GM18951 (cell line): Measurements from ENCODE around the gene CAPZB.
"Not testable (repeated sequence)": the region's sequence is repeated elsewhere in the genome, so short reads cannot be mapped to it uniquely, and the experiment has no call there.

Source experiments
- POLR2A ChIP-seq: IDR thresholded peaks from 4 replicates; pipeline ENCODE4 v1.6.1; 2011; ENCODE audit warnings: mild to moderate bottlenecking; ENCODE audit not compliant: insufficient read length, insufficient read depth; ENCODE audit errors: extremely low read depth
- in situ Hi-C: fragments of 300-500 bp; cut with MboI; formaldehyde crosslinking; loops from one replicate; pipeline ENCODE4 v1.12.0; 2022; ENCODE audit warnings: low sequenced_read_pairs, mixed read lengths, inconsistent platforms; ENCODE audit not compliant: unreplicated experiment

Gene CAPZB

DNA sequence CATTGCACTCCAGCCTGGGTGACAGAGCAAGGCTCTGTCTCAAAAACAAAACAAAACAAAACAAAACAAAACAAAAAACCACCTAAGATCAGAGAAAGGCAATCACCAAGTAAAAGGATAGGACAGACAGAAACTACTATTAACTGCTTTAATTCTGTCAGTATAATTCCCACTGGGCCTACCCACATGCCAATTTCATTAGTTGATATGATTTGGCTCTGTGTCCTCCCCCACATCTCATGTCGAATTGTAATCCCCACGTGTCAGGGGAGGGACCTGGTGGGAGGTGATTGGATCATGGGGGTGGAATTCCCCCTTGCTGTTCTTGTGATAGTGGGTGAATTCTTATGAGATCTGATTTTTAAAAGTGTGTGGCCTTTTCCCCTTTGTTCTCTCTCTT lies 27.2 kb upstream of the CAPZB start:
- no peak for TF ChIP-seq POLR2A
- in situ Hi-C loops = no loop called here

DNA sequence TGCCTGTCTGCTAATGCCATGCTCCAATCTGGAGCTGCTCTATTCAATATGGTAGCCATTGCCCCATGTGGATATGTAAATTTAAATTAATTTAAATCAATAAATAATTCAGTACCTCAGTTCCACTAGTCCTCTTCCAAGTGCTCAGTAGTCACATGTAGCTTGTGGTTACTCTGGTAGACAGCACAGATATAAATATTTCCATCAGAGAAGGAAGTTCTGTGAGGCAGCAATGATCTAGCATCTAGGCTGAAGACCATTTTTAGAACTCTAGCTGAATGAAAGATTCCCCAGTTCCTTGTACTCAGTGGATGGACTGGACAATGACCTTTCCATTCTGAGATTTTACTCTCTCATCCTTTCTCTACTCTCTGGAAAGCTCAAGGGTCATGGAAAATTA lies 25.8 kb upstream of the CAPZB start:
- TF ChIP-seq POLR2A = no peak
- in situ Hi-C loops = no loop called here

DNA sequence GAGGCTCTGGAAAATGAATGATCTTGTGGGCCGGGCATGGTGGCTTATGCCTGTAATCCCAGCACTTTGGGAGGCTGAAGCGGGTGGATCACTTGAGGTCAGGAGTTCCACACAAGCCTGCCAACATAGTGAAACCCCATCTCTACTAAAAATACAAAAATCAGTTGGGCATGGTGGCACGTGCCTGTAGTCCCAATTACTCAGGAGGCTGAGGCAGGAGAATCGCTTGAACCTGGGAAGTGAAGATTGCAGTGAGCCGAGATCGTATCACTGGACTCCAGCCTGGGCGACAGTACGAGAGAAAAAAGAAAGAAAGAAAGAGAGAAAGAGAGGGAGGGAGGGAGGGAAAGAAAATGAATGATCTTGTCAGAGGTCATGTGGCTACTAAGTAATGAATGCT lies 24.3 kb upstream of the CAPZB start:
- in situ Hi-C loops = not testable (repeated sequence)

DNA sequence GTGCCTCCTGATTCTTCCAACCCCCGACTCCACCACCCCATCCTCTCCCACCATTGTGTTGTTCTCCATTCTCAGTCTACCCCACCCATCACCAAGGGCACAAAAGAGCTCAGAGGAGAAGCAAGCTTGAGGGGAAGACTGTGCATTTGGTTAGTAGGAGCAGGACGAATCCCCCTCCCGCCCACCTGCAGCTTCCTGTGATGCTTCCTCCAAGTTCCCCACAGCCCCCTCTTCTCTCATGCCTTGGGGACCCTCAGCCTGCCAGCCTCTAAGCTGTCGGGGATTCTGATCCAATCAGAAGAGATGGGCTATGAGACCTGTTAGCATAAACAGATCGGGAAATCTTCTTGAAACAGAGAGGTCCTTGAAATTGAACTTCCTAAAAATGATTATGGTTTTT lies 22.2 kb upstream of the CAPZB start:
- TF ChIP-seq POLR2A = no peak
- in situ Hi-C loops = no loop called here

DNA sequence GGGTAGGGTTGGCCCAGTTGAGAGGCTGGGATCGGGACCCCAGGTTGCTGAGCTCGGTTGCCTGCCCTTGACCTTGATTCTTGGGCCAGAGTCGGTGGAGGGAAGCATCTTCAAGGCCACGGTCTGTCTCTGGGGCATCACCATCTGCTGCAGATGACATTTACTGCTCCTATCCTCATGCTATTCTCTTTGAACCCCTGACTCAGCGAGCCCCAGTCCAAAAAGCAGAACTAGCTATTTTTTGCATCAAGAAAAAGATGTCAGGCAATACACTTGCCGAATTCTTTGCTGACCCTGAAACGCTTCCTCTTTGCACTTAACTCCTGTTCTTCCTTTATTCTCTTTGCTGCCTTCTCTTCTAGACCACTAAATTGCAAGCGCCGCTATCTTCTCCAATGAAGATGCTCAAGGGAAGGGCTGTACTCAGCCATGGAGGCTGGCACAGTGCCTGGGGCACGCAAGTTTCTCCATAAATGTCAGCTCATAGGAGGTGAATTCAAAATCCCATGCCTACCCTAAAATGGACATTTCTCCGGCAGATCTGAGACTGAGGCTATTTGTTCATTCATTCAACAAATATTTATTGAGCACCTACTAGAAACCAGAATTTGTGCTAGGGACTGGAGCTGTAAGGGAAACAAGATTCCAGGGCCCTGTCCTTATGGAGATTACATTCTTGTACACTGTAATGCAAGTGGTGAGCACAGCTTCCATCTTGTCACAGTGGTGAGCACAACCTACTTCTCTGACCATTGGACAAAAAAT lies 20.5 kb upstream of the CAPZB start:
- in situ Hi-C loops = no loop called here
- no peak for TF ChIP-seq POLR2A

DNA sequence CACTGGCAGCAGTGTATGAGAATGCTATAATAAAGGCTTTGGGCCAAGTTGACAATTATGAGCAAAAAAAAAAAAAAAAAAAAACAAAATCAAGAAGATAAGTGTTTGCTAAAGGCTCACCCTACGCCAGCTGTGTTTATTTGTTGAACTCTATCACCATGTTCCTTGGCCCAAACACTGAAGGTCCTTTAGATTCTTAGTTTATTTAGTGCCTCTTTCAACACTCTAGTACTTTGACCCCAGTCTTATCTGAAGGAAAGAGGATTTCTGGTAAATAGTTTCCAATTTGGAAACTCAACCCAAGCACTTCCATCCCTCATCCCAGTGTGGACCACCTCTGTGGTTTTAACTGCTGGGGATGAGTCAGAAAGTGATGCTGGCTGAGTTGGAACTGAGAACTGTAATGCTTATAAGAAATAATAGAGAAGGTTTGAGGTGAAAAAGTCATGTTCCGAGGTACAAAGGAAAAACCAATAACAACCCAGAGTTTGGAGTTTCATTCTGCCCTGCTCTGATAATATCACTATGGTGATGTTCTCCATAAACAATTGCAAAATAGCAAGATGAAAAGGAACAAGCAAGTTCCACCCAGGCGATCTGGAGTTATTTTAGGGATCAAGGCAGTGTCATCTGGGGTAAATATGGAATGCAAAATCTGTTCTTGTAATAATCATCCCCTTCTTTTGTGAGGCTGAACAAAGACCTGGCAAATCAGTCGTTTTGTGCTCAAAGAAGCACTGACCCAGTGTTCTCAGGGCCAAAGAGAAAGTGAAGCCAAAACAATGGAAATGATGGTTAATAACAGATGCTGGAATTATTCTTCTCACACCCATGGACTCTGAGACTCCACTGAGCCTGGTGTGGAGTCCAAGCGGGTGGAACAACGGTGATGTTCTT lies 19.7 kb upstream of the CAPZB start:
- in situ Hi-C loops = no loop called here
- TF ChIP-seq POLR2A = no peak

DNA sequence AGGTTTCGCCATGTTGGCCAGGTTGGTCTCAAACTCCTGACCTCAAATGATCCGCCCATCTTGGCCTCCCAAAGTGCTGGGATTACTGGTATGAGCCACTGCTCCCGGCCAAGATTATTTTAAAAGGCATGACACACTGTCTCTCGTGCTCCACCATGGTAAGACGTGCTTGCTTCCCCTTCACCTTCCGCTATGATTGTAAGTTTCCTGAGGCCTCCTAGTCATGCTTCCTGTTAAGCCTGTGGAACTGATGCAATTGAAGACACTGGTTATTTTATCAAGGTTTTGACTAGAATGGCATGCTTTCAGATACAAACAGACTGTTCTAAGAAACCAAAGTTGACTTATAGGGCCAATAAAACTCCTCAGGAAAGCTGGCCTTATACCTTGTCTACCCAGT lies 16.9 kb upstream of the CAPZB start:
- in situ Hi-C loops = not testable (repeated sequence)

DNA sequence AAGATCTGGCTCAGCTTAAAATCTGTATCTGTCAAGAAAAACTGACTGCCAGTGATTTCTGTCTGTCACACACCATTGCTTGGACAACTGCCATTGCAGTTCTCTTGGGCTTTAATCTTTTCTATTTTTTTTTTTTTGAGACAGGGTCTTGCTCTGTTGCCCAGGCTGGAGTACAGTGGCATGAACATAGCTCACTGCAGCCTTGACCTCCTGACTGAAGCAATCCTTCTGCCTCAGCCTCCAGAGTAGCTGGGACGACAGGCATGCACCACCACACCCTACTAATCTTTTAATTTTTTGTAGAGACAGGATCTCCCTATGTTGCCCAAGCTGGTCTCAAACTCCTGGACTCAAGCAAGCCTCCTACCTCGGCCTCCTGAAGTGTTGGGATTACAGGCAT lies 14.5 kb upstream of the CAPZB start:
- in situ Hi-C loops = not testable (repeated sequence)

DNA sequence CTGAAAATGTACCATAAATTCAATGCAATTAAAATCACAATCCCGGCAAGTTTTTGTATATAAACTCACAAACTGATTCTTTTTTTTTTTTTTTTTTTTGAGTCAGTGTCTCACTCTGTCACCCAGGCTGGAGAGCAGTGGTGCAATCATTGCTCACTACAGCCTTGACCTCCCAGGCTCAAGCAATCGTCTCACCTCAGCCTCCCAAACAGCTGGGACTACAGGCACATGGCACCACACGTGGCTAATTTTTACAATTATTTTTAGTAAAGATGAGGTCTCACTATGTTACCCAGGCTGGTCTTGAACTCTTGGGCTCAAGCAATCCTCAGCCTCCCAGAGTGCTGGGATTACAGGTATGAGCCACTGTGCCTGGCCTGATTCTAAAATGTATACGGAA lies 12.1 kb upstream of the CAPZB start:
- in situ Hi-C loops = not testable (repeated sequence)

DNA sequence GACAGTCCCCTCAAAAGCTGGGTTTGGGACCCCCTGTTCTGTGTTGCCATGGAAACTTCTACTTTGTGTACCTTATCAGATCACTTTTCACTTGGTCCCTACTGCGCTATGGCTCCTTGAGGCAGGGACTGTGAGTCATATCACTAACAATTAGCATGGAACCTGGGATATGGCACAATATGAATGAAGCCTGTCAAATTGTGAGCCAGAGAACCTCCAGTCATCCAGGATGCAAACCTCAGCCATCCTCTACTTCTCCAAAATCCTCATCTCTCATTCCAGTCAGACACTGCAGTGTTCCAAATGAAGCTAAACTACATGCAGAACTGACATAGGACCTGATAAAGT lies 11.2 kb upstream of the CAPZB start:
- in situ Hi-C loops = no loop called here
- no peak for TF ChIP-seq POLR2A

DNA sequence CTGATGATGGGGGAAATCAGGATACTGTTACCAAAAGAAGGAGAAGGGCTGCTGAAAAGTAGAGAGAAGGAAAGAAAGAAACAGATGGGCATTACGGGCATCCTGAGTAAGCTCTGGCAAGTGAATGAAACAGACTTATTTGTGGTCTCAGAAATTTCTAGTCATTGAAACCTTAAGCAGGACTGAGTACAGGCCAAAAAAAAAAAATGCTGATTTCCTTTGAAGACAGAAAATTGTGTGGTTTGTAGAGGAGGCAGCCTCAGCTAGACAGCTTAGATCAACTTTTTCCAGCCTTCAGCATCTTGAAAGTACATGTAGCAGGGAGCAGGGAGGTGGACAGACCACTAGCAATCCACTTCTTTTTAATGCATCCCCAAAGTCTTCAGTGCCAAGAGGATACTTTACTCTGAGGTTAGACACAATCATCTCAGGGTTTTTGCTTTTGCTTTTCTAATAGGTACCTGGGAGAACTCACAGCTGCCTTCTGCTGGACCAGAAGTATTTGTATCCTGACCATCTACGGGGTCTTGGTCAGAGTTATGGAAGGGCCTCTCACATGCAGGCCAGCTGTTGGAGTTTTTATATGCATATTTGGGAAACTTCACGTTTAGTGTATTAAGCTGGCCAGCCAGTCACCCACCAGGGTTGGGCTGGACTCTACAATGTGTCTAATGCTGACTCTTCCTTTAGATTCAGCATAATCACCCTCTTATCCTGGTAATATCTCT lies 10.6 kb upstream of the CAPZB start:
- TF ChIP-seq POLR2A = no peak
- in situ Hi-C loops = no loop called here

DNA sequence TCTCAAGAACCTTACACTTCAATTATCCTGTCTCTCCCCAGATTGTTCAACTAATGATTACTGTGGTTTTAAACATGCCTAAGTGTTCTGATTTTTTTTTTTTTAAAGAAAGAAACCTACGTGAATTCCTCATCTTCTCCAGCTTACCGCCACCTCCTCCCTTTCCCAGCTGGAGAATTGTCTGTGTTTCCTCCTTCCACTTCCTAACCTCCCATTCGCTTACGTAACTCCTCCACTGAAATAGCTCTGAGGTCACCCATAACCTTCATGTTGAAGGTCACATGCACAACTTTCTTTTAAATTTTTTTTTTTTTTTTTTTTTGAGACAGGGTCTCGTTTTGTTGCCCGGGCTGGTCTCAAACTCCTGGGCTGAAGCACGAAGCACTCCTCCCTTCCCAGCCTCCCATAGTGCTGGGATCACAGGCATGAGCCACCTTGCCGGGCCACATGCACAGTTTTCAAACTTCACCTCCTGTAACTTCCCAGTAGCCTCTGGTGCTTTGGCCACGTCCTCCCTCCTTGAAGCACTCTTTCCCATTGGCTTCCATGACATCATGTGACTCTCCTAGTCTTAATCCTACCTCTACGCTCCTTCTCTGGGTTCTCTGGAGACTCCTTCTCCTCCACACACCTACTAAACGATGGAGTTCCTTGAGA lies 9.8 kb upstream of the CAPZB start:
- in situ Hi-C loops = no loop called here
- TF ChIP-seq POLR2A = no peak

DNA sequence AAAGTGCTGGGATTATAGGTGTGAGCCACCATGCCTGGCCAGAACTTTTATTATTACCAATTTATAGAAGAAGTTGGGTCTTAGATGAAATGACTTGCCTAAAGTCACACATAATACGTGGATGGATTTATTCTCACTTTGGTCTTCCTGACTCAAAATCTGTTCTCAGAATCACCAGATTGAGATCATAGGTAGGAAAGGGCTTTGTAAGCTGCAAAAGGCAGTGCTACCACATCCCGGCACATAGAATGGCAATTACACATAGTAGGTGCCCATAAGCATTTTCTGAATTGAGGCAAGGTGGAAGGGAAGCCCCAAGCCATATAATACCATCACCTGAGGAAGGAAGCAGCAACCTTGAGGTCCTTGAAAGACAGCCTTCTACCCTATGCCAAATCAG lies 8.2 kb upstream of the CAPZB start:
- TF ChIP-seq POLR2A = no peak
- in situ Hi-C loops = no loop called here
